GM12892 (cell line): ENCODE data around the gene PLIN4.

ENCODE experiments used
- DNase-seq: peaks from one replicate; pipeline ENCODE4 v3.0.0; 2011; ENCODE audit not compliant: insufficient read length
- FAIRE-seq: peaks from 2 replicates; lab custom pipeline; 2011; peaks lifted over from hg19 to GRCh38; lab: Jason Lieb, UNC
- POLR2A ChIP-seq: IDR thresholded peaks from 2 replicates; pipeline ENCODE4 v1.6.1; 2011; ENCODE audit warnings: low read depth, low read length, control low read depth
- POLR2AphosphoS5 ChIP-seq: IDR thresholded peaks from 2 replicates; pipeline ENCODE4 v1.6.1; 2011; ENCODE audit warnings: low read depth, low read length, control low read depth
- TAF1 ChIP-seq: IDR thresholded peaks from 2 replicates; pipeline ENCODE4 v1.6.1; 2011; ENCODE audit warnings: low read depth, mild to moderate bottlenecking, control low read depth, low read length, borderline replicate concordance

Gene PLIN4

GRCh38 chr19:4503132-4503824 is 15.0 kb downstream of the PLIN4 start:
- no peak for FAIRE-seq
- DNase-seq = no peak

GRCh38 chr19:4502282-4503131 is 15.8 kb downstream of the PLIN4 start:
- no peak for FAIRE-seq
- no peak for TF ChIP-seq TAF1
- no peak for TF ChIP-seq POLR2AphosphoS5
- TF ChIP-seq POLR2A = no peak
- no peak for DNase-seq

More at GRCh38 chr19:4503132-4503824, 15.0 kb downstream of the PLIN4 start:
- no peak for TF ChIP-seq POLR2AphosphoS5
- no peak for TF ChIP-seq TAF1
- TF ChIP-seq POLR2A = no peak

GRCh38 chr19:4501691-4502090 is 16.6 kb downstream of the PLIN4 start:
- no peak for FAIRE-seq
- no peak for DNase-seq
- TF ChIP-seq POLR2A (no peak), TAF1 (no peak), POLR2AphosphoS5 (no peak)

GRCh38 chr19:4500841-4501591 is 17.3 kb downstream of the PLIN4 start:
- no peak for DNase-seq
- FAIRE-seq = no peak
- no peak for TF ChIP-seq POLR2A
- TF ChIP-seq POLR2AphosphoS5 = no peak
- no peak for TF ChIP-seq TAF1

GRCh38 chr19:4499855-4500254 is 18.4 kb downstream of the PLIN4 start:
- TF ChIP-seq POLR2A = no peak
- no peak for TF ChIP-seq POLR2AphosphoS5
- TF ChIP-seq TAF1 = no peak
- FAIRE-seq (no peak), DNase-seq (no peak)

GRCh38 chr19:4499318-4499717 is 19.0 kb downstream of the PLIN4 start:
- FAIRE-seq (no peak), DNase-seq (no peak)
- TF ChIP-seq POLR2A (no peak), POLR2AphosphoS5 (no peak), TAF1 (no peak)

- no peak for DNase-seq
- TF ChIP-seq POLR2AphosphoS5 = no peak
- no peak for TF ChIP-seq TAF1
- no peak for TF ChIP-seq POLR2A
- no peak for FAIRE-seq
Observed at GRCh38 chr19:4498694-4499093, 19.6 kb downstream of the PLIN4 start.

- no peak for DNase-seq
- FAIRE-seq = no peak
- no peak for TF ChIP-seq POLR2A
- no peak for TF ChIP-seq POLR2AphosphoS5
- no peak for TF ChIP-seq TAF1
Observed at GRCh38 chr19:4497770-4498389, 20.4 kb downstream of the PLIN4 start.

GRCh38 chr19:4496304-4496703 is 22.0 kb downstream of the PLIN4 start:
- DNase-seq = no peak
- FAIRE-seq = no peak
- no peak for TF ChIP-seq TAF1
- TF ChIP-seq POLR2A = no peak
- no peak for TF ChIP-seq POLR2AphosphoS5

- DNase-seq = no peak
- TF ChIP-seq POLR2AphosphoS5 = no peak
- no peak for TF ChIP-seq TAF1
- no peak for TF ChIP-seq POLR2A
- FAIRE-seq = no peak
Observed at GRCh38 chr19:4495471-4495870, 22.8 kb downstream of the PLIN4 start.

GRCh38 chr19:4494691-4495064 is 23.6 kb downstream of the PLIN4 start:
- DNase-seq (no peak), FAIRE-seq (no peak)
- TF ChIP-seq POLR2AphosphoS5 = no peak
- TF ChIP-seq TAF1 = no peak
- TF ChIP-seq POLR2A = no peak
